ENCODE data around the gene DCP2.

DCP2 gene

DNA sequence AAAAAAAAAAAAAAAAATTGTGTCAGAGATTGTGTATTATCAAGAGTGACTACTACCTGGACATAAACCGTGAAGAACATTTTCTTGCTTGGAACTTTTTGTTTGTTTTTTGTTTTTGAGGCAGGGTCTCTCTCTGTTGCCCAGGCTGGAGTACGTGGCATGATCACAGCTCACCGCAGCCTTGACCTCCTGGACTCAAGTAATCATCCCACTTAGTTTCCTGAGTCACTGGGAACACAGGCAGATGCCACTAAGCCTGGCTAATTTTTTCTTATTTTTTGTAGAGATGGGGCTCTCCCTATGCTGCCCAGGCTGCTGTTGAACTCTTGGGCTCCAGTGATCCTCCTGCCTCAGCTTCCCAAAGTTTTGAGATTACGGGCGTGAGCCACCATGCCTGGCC is 25.8 kb downstream of the DCP2 start:
- Histone ChIP-seq H3K9ac (ENCODE audit: low read length) (no peak overlapping the region), H3K9me3 (ENCODE audit: insufficient read depth, low read length) (no peaks in the 10 kb centered on the region), H3K4me3 (ENCODE audit: insufficient read depth, low read length, poor library complexity, severe bottlenecking) (no peak overlapping the region), H3K4me2 (ENCODE audit: low read depth, low read length, poor library complexity, severe bottlenecking) (no peak overlapping the region), H3K36me3 (ENCODE audit: low read length) (peaks cover 47% of the 10 kb centered on the region), H3F3A (ENCODE audit: insufficient read depth) (0 out of 2 replicates have a peak, but pooled peaks cover 4% of the 10 kb centered on the region), H3K27me3 (ENCODE audit: low read length) (no peaks in the 10 kb centered on the region), H3K9me2 (replicated peaks; ENCODE audit: insufficient read depth, low read length) (no peaks in the 10 kb centered on the region), H2AFZ (ENCODE audit: low read depth, low read length, severe bottlenecking) (no peak overlapping the region), H4K20me1 (ENCODE audit: low read depth, low read length) (no peaks in the 10 kb centered on the region), H3K27ac (ENCODE audit: low read depth, low read length) (no peak overlapping the region), H3K79me2 (ENCODE audit: insufficient read depth, low read length) (peaks cover 18% of the 10 kb centered on the region)
- TF ChIP-seq EZH2phosphoT487 (conservative IDR thresholded peaks at IDR 0.05; ENCODE audit: low read length) = no peak
- TF ChIP-seq, protein P1, sequence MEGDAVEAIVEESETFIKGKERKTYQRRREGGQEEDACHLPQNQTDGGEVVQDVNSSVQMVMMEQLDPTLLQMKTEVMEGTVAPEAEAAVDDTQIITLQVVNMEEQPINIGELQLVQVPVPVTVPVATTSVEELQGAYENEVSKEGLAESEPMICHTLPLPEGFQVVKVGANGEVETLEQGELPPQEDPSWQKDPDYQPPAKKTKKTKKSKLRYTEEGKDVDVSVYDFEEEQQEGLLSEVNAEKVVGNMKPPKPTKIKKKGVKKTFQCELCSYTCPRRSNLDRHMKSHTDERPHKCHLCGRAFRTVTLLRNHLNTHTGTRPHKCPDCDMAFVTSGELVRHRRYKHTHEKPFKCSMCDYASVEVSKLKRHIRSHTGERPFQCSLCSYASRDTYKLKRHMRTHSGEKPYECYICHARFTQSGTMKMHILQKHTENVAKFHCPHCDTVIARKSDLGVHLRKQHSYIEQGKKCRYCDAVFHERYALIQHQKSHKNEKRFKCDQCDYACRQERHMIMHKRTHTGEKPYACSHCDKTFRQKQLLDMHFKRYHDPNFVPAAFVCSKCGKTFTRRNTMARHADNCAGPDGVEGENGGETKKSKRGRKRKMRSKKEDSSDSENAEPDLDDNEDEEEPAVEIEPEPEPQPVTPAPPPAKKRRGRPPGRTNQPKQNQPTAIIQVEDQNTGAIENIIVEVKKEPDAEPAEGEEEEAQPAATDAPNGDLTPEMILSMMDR (IDR thresholded peaks at IDR 0.05; ENCODE audit: insufficient read depth, low read length, poor library complexity, severe bottlenecking) = no peak

DNA sequence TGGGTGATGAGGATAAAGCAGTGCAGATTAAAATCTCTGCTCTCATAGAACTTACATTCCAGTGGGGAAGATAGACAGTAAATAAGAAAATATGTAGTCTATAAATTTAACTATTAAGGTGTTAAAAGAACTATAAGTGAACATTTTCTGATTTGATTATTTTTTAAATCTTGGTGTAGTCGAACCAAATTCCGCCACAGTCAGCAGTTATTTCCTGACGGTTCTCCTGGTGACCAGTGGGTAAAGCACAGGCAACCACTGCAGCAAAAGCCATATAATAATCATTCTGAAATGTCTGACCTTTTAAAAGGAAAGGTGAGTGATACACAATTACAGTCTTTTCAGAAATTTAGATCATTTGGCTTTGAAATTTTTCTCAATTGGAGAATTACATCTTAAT is 27.2 kb downstream of the DCP2 start:
- no peak overlapping the region for H3K9ac ChIP-seq (ENCODE audit: low read length)
- no peak overlapping the region for H3K4me2 ChIP-seq (ENCODE audit: low read depth, low read length, poor library complexity, severe bottlenecking)
- no peaks in the 10 kb centered on the region for H4K20me1 ChIP-seq (ENCODE audit: low read depth, low read length)
- H2AFZ ChIP-seq (ENCODE audit: low read depth, low read length, severe bottlenecking) = no peak overlapping the region
- H3F3A ChIP-seq (ENCODE audit: insufficient read depth) = 0 out of 2 replicates have a peak, but pooled peaks cover 4% of the 10 kb centered on the region
- H3K9me3 ChIP-seq (ENCODE audit: insufficient read depth, low read length) = no peaks in the 10 kb centered on the region
- H3K27me3 ChIP-seq (ENCODE audit: low read length) = no peaks in the 10 kb centered on the region
- H3K36me3 ChIP-seq (ENCODE audit: low read length) = peaks cover 46% of the 10 kb centered on the region
- no peak overlapping the region for H3K27ac ChIP-seq (ENCODE audit: low read depth, low read length)
- peaks cover 4% of the 10 kb centered on the region for H3K79me2 ChIP-seq (ENCODE audit: insufficient read depth, low read length)
- H3K9me2 ChIP-seq (replicated peaks; ENCODE audit: insufficient read depth, low read length) = no peaks in the 10 kb centered on the region
- TF ChIP-seq, protein P1 (IDR thresholded peaks at IDR 0.05; ENCODE audit: insufficient read depth, low read length, poor library complexity, severe bottlenecking) = no peak
- TF ChIP-seq EZH2phosphoT487 (conservative IDR thresholded peaks at IDR 0.05; ENCODE audit: low read length) = no peak
- H3K4me3 ChIP-seq (ENCODE audit: insufficient read depth, low read length, poor library complexity, severe bottlenecking) = no peak overlapping the region

DNA sequence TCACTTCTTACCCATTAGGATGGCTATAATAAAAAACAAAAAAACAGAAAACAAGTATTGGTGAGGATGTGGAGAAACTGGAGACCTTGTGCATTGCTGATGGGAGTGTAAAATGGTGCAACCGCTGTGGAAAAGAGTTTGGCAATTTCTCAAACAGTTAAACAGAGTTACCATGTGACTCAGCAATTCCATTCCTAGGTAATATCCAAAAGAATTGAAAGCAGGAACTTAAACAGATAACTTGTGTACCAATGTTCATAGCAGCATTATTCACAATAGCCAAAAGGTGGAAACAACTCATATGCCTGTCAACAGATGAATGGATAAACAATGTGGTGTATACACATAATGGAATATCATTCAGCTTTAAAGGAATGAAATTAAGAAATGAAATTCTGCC is 28.9 kb downstream of the DCP2 start:
- Histone ChIP-seq H2AFZ (ENCODE audit: low read depth, low read length, severe bottlenecking) (no peak overlapping the region), H3F3A (ENCODE audit: insufficient read depth) (0 out of 2 replicates have a peak, but pooled peaks cover 4% of the 10 kb centered on the region), H3K79me2 (ENCODE audit: insufficient read depth, low read length) (0 out of 2 replicates have a peak, but pooled peaks cover 3% of the 10 kb centered on the region), H3K36me3 (ENCODE audit: low read length) (peaks cover 54% of the 10 kb centered on the region), H3K27me3 (ENCODE audit: low read length) (no peaks in the 10 kb centered on the region), H3K4me3 (ENCODE audit: insufficient read depth, low read length, poor library complexity, severe bottlenecking) (no peak overlapping the region), H3K9ac (ENCODE audit: low read length) (no peak overlapping the region), H3K9me2 (replicated peaks; ENCODE audit: insufficient read depth, low read length) (no peaks in the 10 kb centered on the region), H3K4me2 (ENCODE audit: low read depth, low read length, poor library complexity, severe bottlenecking) (no peak overlapping the region), H3K27ac (ENCODE audit: low read depth, low read length) (no peak overlapping the region), H3K9me3 (ENCODE audit: insufficient read depth, low read length) (no peaks in the 10 kb centered on the region), H4K20me1 (ENCODE audit: low read depth, low read length) (no peaks in the 10 kb centered on the region)
- TF ChIP-seq EZH2phosphoT487 (conservative IDR thresholded peaks at IDR 0.05; ENCODE audit: low read length) = no peak

DNA sequence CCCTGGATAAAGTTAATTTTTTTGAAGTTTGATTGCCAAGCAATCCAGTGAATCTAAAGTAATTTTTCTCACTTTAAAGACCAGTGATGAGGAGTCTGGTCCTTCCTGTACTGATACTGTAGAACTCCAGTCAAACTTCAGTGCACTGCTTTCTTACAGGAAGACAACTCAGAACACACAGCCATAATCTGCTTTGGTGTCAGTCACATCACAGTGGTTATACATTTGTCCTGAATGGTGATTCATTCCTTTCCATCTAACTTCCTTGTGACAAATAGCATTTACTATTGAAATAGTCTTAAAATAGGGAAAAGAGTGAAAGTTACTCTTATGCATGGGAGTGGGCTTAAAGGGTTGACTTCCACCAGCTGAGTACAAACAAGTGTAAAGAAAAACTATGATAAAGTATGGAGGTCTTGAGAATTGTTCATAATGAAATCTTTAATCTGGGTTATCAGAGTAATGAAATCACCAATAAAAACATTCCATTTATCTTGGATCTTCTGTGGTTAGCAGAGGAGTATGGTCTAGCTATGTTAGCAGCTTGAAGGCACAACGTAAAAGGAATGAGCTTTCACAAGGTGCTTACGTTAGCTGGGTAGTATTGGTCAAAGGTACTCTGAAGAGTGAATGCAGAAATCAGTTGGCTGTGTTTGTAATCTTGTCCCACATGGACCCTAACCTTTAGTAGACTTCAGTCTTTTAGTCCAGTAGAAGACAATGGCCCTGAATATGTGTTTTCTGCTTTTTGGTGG is 41.5 kb downstream of the DCP2 start:
- Histone ChIP-seq H3K9me2 (replicated peaks; ENCODE audit: insufficient read depth, low read length) (no peaks in the 10 kb centered on the region), H3K27ac (ENCODE audit: low read depth, low read length) (no peak overlapping the region), H4K20me1 (ENCODE audit: low read depth, low read length) (peaks cover 3% of the 10 kb centered on the region; the same call in 1 of the 2 replicates), H3K27me3 (ENCODE audit: low read length) (no peaks in the 10 kb centered on the region), H3K36me3 (ENCODE audit: low read length) (peaks cover 59% of the 10 kb centered on the region), H3F3A (ENCODE audit: insufficient read depth) (no peaks in the 10 kb centered on the region; the same call in 1 of the 2 replicates), H3K4me3 (ENCODE audit: insufficient read depth, low read length, poor library complexity, severe bottlenecking) (no peak overlapping the region), H3K9ac (ENCODE audit: low read length) (no peak overlapping the region), H3K79me2 (ENCODE audit: insufficient read depth, low read length) (no peaks in the 10 kb centered on the region), H3K9me3 (ENCODE audit: insufficient read depth, low read length) (no peaks in the 10 kb centered on the region), H3K4me2 (ENCODE audit: low read depth, low read length, poor library complexity, severe bottlenecking) (no peak overlapping the region), H2AFZ (ENCODE audit: low read depth, low read length, severe bottlenecking) (no peak overlapping the region)
- TF ChIP-seq, protein P1 (IDR thresholded peaks at IDR 0.05; ENCODE audit: insufficient read depth, low read length, poor library complexity, severe bottlenecking) = no peak

Measured in SU-DHL-6 (cell line).